ENCODE results near the gene PCNX3.

Gene PCNX3

DNA sequence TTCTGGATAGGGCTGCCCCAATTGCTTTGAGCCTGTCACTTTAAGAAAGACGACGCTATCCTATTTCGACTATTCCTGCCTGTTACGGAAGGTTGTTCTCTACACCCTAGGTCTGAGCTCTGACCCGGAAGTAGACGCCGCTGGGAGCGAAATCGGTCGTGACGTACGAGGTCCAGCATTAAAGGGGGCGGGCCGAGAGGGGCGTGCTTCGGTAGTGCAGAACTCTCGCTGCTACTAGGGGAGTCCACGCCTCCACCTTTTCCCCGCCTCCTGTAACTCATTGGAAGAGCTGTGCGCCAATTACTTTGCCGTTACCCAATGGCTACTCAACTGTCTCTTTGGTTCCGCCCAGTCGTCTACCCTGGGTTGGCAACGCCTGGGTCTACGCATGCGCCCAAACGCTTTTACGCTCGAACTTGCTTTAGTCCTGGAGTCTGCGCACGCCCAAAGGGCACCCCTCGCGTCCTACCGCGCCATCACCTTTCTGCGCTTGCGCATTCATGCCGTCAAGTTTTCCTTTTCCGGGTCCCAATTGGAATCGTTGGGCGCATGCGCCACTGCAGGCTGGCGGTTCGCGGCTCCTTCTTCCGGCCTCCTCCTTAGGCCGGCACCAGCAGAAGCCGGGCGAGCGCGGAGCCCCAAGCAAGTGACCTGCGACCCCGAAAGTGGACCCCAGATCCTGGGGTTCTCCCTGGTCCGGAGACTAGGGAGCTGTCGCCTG is at the start of gene PCNX3:
Gene PCNX3, plus strand, starts transcription at position 548 of the 721 bp plus-strand sequence. CDS start 536 bp downstream, outside the sequence.
- DNase-seq, result peak; percentile 99

DNA sequence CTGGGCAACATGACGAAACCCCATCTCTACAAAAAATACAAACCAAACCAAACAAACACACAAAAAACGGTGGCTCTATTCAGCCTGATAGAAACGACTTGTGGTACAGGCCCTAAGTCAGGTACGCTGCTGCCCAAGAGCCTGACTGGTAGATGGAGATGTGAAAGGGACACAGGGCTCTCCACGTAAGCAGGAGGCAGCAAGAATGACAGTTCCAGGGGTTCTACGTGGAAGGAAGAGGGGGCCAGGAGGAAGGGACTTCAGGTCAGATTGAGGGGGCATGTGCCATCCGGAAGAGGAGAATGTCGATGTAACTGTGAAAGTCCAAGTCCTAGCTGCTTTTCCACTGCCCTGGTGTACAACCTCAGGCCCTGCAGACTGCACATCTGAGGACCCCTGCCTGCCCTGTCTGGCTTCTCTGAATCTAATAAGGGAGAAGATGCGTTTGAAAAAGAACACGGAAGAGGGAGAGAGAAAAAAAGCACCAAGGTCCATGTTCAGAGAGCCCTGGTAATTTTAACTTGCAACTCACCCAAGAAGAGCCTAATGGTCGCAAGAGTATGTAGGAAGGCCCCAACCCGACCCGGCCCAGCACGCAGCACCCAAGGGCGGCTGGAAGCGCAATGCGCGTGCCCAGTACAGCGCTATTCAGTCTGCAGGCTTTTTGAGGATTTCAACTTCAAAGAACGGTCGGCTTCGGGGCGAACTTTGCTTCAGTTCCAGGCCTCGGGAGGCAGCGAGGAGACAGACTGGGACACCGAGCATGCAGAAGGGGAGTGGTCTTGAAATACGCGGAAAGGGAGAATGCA is 46.2 kb upstream of the PCNX3 start:
- no peak for DNase-seq

DNA sequence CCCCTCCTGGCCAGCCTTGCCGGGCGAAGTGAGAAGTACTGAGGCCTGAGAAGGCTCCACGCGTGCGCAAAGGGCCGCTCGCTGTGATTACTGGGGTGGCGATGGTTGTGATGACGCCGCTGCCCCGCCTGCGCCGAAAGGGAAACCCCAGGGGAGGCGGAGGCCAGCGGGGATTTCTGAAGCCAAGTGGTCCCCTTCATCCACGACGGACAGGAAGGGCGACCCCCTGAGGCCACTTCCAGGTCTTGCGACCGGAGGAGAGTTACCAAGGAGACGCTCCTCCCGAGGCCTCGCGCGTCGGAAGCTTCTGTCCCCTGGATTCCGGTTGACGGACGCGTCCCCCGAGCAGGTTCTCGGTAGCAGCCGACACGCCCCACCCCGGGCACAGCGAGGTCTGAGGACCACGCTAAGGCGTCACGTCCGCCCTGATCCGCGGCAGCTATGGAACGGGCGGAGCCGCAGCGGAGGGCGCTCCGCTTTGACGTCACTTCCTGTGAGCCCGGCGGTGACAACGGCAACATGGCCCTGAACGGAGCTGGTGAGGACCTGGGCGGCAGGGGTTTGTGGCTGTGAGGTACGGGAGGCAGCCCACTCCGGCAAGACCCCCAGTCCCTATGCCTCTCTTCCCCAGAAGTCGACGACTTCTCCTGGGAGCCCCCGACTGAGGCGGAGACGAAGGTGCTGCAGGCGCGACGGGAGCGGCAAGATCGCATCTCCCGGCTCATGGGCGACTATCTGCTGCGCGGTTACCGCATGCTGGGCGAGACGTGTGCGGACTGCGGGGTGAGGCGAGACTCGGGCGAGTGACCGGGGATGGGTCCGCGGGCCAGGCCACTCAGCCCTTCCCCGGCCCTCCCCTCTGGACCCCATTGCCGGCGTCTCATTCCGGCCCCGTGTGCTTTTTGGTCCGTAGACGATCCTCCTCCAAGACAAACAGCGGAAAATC is 45.3 kb upstream of the PCNX3 start, which contains the start of gene ZNRD2:
Gene ZNRD2, plus strand, starts transcription at position 505 of the 946 bp plus-strand sequence. Its CDS starts 15 bp downstream, at position 520.
- DNase-seq, result peak; percentile 80

DNA sequence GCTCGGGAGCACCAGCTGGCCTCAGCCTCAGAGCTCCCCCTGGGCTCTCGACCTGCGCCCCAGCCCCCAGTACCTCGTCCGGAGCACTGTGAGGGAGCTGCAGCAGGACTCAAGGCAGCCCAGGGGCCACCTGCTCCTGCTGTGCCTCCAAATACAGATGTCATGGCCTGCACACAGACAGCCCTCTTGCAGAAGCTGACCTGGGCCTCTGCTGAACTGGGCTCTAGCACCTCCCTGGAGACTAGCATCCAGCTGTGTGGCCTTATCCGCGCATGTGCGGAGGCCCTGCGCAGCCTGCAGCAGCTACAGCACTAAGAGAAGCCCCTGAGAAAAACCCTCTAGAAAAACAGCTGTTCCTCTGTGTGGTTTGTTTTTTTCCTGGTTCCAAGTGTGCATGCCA is 44.2 kb upstream of the PCNX3 start:
- no peak for DNase-seq

GRCh38 chr11:65571940-65572339 is 43.6 kb upstream of the PCNX3 start:
- no peak for DNase-seq

DNA sequence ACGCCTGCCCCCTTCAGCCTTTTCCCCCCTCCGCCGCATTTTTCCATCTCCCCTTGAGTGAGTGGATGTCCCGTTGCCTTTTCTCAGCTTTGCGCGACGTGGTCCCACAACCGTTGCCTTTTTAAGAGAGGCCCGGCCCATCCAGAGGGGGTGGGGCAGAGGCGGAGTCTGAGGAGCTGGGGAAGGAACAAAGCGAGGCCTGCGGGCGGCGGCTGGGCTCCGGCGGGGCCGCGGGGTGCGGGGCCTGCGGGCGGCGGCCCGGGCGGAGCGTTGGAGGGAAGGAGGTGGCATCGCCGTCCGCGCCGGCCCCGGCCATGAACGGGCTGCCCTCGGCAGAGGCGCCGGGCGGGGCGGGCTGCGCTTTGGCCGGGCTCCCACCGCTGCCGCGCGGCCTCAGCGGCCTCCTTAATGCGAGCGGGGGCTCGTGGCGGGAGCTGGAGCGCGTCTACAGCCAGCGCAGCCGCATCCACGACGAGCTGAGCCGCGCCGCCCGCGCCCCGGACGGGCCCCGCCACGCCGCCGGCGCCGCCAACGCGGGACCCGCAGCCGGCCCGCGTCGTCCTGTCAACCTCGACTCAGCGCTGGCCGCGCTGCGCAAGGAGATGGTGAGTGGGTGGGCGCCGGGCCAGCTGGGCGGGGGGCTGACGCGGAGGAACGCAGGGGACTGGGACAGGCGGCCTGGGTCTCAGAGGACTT is 43.1 kb upstream of the PCNX3 start, which contains the start of gene FAM89B:
Gene FAM89B, plus strand, starts transcription at position 183 of the 696 bp plus-strand sequence. Its CDS starts 132 bp downstream, at position 315.
- no peak for DNase-seq

DNA sequence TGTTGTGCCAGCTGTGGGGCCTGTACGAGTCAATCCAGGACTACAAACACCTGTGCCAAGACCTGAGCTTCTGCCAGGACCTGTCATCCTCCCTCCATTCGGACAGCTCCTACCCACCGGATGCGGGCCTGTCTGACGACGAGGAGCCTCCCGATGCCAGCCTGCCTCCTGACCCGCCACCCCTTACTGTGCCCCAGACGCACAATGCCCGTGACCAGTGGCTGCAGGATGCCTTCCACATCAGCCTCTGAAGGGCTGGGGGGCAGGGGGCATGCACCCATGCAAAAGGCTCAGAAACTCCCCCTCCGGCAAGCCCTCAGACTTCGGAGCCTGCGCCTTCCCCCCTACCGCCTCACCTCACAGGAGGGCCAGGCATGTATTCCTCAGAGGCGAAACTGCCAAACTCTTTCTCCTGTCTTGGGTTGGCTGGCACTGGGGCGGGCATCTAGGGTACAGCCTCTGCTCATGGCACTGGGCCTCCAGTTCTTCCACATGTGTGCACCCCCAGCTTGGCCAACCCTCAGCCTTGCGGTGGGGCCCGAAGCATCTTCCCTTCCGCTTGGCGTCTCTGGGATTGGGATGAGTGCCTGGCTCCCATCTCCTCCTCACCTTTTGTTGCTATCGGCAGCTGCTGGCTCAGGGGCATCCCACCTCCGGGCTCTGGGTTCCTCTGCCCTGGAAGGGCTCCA is 42.0 kb upstream of the PCNX3 start:
- DNase-seq, result no peak

DNA sequence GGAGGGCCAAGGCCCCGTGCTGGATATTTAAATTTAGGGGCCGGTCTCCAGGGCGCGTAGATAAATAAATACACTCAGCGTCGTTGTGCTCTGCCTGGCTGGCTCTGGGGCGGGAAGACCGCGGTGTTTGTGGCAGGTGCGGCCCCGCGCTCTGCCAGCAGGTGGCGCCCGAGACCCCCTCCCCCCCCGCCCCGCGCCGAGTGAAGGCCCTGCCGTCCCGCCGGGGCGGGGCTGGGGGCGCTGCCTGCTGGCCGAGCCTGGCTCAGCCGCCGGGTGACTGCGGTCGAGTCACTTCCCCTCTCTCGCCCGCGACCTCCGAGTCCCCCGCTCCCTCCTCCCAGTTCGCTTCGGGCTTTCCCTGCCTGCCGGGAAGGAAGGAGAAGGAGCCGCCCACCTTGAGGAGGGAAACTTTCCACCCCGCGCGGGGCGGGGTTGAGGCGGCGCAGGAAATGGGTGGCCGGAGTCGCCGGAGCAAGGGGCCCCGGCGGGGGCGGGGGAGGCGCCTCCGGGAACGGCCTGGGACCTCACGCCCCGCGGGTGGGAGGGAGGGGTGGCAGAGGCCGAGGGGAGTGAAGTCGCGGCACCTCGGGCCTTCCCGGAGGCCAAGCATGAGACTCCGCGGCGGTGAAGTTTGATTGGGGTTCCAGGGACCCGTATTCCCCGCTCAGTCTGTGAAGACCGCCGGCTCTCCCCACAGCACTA is 41.3 kb upstream of the PCNX3 start:
- no peak for DNase-seq

DNA sequence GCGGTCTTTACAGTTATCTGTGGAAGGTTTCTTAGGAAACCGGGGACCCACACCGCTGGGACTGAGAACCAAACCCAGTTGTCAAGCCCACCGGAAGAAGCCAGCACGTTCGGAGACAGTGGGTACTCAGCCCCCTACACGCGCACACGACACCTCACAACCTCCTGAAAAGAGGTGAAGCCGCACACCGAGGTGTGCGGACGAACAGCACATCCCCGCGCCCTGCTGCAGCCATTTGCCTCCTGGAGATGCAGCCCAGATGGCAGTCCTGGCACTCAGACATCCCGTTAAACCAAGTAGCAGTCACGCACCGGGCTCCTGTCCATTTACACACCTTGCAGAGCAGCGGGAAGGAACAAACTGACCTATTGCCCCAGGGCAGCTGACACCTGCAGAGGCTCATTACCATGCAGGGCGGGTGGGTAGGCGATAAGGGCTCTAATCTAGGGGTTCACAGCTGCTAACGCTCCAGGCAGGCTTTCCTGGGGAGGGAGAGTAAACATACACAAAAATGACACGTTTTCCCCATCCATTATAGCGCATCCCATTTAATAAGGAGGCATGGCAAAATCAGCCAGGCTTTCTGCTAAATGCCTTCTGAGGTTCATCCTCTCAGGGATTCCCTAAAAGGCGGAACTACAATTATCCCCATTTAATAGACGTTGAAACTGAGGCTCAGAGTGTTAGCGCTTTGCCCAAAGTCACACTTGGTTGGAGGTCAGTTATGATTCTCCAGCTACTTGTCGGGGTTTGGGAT is 40.6 kb upstream of the PCNX3 start:
- DNase-seq, result peak; percentile 35

DNA sequence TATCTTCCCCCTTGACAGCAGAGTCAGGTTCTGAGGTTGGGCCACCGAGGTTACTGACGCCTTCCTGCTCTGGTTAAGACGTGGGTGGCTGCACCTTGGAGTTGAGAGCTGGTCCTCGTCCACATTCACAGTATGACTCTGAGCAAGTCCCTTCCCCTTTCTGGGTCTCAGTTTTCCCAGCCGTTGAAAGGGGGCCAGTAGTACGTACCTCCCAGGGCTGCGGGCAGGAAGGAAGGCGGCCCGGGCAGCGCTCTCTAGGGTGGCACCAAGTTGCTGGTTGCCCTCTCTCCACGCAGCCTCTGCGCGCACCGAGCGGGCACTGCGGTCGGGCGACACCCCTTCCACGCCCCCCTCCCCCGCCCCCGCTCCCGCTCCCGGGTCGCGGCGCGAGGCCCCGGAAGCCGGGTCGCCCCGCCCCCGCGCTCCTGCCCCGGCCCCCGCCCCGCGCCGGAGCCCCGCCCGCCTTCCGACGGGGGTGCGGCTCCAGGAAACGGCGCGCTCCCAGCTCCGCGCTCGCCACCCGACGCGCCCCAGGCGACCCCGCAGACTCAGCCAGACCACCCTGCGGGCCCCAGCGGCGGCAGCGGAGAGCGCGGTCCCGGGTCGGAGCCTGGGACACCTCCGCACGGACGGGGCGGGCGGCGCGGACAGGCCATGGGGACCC is 39.9 kb upstream of the PCNX3 start, which contains the start of gene EHBP1L1:
Gene EHBP1L1, plus strand, starts transcription at position 486 of the 664 bp plus-strand sequence. CDS start 250 bp downstream, outside the sequence.
- no peak for DNase-seq

- DNase-seq, result no peak
Observed at GRCh38 chr11:65576232-65576866, 39.2 kb upstream of the PCNX3 start.

DNA sequence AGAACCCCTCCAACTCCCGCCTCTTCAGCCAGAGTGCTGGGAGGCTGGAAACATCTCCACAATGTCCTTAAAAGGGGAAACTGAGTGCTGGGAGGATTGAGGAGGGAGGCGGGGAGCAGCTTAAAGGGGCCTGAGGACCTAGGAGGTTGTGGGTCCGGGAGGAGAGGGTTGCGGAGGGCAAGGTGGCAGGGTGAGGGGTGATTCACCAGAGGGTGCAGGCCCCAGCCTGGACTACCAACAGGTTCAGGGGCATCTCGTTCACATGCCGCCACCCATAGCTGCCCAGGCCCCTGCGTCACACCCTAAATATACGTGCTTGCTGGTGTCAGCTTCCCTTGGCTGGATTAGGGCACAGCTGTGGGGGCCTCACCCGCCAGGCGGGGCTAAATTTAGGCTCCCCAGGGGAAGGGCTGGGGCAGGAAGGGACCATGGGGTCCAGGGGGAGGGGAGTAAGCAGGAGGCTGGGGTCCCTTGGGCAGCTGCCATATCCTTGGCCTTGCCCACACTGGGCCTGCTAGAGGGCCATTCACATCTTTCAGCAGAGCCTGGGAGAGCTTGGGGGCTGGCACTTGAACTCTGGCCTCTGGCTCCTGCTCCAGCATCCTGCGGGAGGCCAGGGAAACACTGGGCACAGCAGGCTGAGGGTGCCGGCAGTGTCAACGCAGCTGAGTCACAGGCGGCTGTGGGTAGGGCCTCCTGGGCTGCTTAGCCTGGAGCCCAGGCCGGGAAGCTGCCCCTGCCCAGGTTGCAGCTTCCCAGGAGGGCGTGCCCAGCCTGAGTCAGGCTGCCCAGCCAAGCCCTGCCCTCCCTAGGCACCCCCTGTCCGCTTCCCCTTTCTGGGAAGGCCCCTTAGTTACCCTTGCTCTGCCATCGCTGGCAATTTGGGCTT is 38.5 kb upstream of the PCNX3 start:
- DNase-seq, result no peak

GRCh38 chr11:65577756-65578109 is 37.8 kb upstream of the PCNX3 start:
- no peak for DNase-seq

GRCh38 chr11:65578134-65578533 is 37.4 kb upstream of the PCNX3 start:
- DNase-seq, result no peak

GRCh38 chr11:65578667-65579066 is 36.9 kb upstream of the PCNX3 start:
- no peak for DNase-seq

DNA sequence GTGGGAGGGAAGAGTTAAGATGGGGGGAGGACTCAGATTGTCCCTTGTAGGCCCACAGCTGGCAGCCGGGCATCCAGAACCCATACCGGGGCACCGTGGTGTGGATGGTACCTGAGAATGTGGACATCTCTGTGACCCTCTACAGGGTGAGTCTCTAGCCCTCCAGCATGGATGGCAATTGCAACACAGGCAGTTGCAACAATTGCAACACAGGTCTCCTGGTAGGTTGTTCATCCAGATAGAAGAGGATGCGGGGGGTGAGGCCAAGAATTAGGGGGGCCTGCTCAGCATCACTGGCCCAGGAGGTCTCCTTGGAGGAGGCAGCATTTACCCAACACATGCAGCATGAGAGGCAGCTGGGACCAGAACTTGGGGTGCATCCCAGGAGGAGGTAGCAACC is 36.3 kb upstream of the PCNX3 start:
- no peak for DNase-seq

DNA sequence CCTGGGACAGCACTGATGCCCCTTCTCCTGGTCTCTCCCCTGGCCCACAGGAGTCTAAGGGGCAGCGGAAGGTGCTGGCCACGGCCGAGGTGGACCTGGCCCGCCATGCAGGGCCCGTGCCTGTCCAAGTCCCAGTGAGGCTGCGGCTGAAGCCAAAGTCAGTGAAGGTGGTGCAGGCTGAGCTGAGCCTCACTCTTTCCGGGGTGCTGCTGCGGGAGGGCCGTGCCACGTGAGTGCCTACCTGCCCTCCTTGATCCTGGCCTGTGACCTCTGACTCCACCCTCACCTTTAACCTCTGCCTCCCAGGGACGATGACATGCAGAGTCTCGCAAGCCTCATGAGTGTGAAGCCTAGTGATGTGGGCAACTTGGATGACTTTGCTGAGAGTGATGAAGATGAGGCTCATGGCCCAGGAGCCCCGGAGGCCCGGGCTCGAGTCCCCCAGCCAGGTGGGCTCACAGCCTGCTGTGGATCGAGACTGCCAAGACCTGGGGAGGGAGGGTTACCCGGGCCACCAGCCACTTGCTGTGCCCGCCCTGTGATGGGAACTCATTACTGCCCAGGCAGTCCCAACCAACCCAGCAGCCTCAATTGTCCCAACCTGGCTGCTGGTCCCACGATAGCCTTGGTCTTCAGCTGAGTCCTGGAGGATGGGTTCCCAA is 35.4 kb upstream of the PCNX3 start:
- DNase-seq, result no peak

Measured in NCI-H2081 treated with DMSO at 0.1 percent for 48 hours (cell line).